ENCODE results near the gene SULT2A1.
A peak's percentile ranks its signal among the peaks of the same experiment; 100 is the strongest.
"Not testable (repeated sequence)": the region's sequence is repeated elsewhere in the genome, so short reads cannot be mapped to it uniquely, and the experiment has no call there.

SULT2A1 gene

GRCh38 chr19:47863514-47863936 lies 22.6 kb downstream of the SULT2A1 start:
- DNase-seq (ENCODE audit: extremely low spot score), result peak; percentile 89
- CTCF ChIA-PET, result interaction anchor here (0.9 to 3.4 kb wide), 19 partner anchors 9 to 134 kb away, joined by 3 to 11 read pairs (median 3); no protein-coding TSS in a partner anchor
- TF ChIP-seq CTCF (IDR thresholded peaks at IDR 0.05; ENCODE audit: control extremely low read depth, extremely low read depth, low read depth, missing control alignments), result peak; percentile 96
- POLR2A ChIA-PET, result no interaction called here

GRCh38 chr19:47861630-47862029 lies 24.5 kb downstream of the SULT2A1 start:
- ChIA-PET CTCF (no interaction called here), POLR2A (no interaction called here)
- TF ChIP-seq CTCF (IDR thresholded peaks at IDR 0.05; ENCODE audit: control extremely low read depth, extremely low read depth, low read depth, missing control alignments), result no peak
- no peak for DNase-seq (ENCODE audit: extremely low spot score)

GRCh38 chr19:47860602-47861297 lies 25.4 kb downstream of the SULT2A1 start:
- TF ChIP-seq CTCF (IDR thresholded peaks at IDR 0.05; ENCODE audit: control extremely low read depth, extremely low read depth, low read depth, missing control alignments), result no peak
- ChIA-PET CTCF (no interaction called here), POLR2A (no interaction called here)
- DNase-seq (ENCODE audit: extremely low spot score), result no peak

DNA sequence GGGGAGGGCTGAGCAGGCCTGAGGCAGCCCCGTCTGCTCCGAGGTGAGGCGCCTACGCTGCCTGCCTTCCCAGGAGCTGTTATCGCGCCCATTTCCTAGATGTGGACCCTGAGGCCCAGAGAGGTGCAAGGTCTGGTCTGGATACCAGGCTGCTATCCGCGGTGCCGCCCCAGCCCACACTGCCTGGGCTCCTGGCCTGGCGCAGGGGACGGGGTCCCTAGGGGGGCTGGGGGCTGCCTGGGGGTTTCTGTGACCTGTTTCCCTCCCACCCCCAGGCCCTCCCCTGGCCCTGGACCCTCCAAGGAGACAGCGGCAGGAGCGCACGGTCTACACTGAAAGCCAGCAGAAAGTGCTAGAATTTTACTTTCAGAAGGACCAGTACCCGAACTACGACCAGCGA lies 26.3 kb downstream of the SULT2A1 start:
- POLR2A ChIA-PET; CTCF ChIA-PET; DNase-seq (ENCODE audit: extremely low spot score): not testable (repeated sequence)

- POLR2A ChIA-PET; DNase-seq (ENCODE audit: extremely low spot score); CTCF ChIA-PET: not testable (repeated sequence)
These were observed 27.3 kb downstream of the SULT2A1 start, which contains the start of gene TPRX2 for GRCh38 chr19:47858646-47859285. Gene TPRX2, plus strand, starts transcription at chr19:47859235. Its CDS starts 12 bp downstream, at chr19:47859247.

GRCh38 chr19:47858231-47858630 lies 27.9 kb downstream of the SULT2A1 start:
- CTCF ChIA-PET; DNase-seq (ENCODE audit: extremely low spot score); POLR2A ChIA-PET: not testable (repeated sequence)

GRCh38 chr19:47854459-47854858 lies 31.7 kb downstream of the SULT2A1 start:
- no peak for DNase-seq (ENCODE audit: extremely low spot score)
- CTCF ChIA-PET, result interaction anchor here (1.3 kb wide), 1 partner anchor 9 kb away, joined by 10 read pairs; no protein-coding TSS in a partner anchor
- no peak for TF ChIP-seq CTCF (IDR thresholded peaks at IDR 0.05; ENCODE audit: control extremely low read depth, extremely low read depth, low read depth, missing control alignments)

GRCh38 chr19:47853003-47853402 lies 33.1 kb downstream of the SULT2A1 start:
- ChIA-PET CTCF (interaction anchor here (1.1 kb wide), 1 partner anchor 11 kb away, joined by 3 read pairs; no protein-coding TSS in a partner anchor), POLR2A (no interaction called here)
- TF ChIP-seq CTCF (IDR thresholded peaks at IDR 0.05; ENCODE audit: control extremely low read depth, extremely low read depth, low read depth, missing control alignments), result no peak
- DNase-seq (ENCODE audit: extremely low spot score), result no peak

More at GRCh38 chr19:47854459-47854858, 31.7 kb downstream of the SULT2A1 start:
- POLR2A ChIA-PET, result no interaction called here

All from GM10248 (cell line).